Fibroblast of pulmonary artery (primary cell): ENCODE results near the gene HS3ST3A1.
"Not testable (repeated sequence)": the region's sequence is repeated elsewhere in the genome, so short reads cannot be mapped to it uniquely, and the experiment has no call there.

ENCODE experiments used
- DNase-seq: peaks from one replicate; pipeline ENCODE4 v3.0.0-alpha.2; 2010; ENCODE audit warnings: low read depth
- H3K4me3 ChIP-seq: replicated peaks from 2 replicates; pipeline ENCODE4 v1.5.1; 2011; ENCODE audit warnings: low read depth, mild to moderate bottlenecking, control low read depth, low read length, moderate library complexity
- CTCF ChIP-seq: IDR thresholded peaks from 2 replicates; pipeline ENCODE4 v1.5.1; 2011; ENCODE audit warnings: mild to moderate bottlenecking, control low read depth, low read length, inconsistent platforms; ENCODE audit errors: missing control alignments

Gene HS3ST3A1

GRCh38 chr17:13500947-13501346 is 100.8 kb downstream of the HS3ST3A1 start:
- TF ChIP-seq CTCF: no peak

GRCh38 chr17:13498184-13498583 is 103.5 kb downstream of the HS3ST3A1 start:
- no peak overlapping the region for H3K4me3 ChIP-seq
- no peak for DNase-seq
- TF ChIP-seq CTCF: no peak

More at GRCh38 chr17:13500947-13501346, 100.8 kb downstream of the HS3ST3A1 start:
- H3K4me3 ChIP-seq: no peak overlapping the region
- DNase-seq: no peak

- not testable (repeated sequence) for DNase-seq, H3K4me3 ChIP-seq
Observed at GRCh38 chr17:13496553-13497056, 105.1 kb downstream of the HS3ST3A1 start.

- H3K4me3 ChIP-seq: no peak overlapping the region
- TF ChIP-seq CTCF: no peak
- DNase-seq: no peak
Observed at GRCh38 chr17:13495423-13495822, 106.3 kb downstream of the HS3ST3A1 start.

GRCh38 chr17:13492737-13493122 is 109.0 kb downstream of the HS3ST3A1 start:
- no peak for TF ChIP-seq CTCF
- no peak overlapping the region for H3K4me3 ChIP-seq
- DNase-seq: no peak

GRCh38 chr17:13491916-13492736 is 109.6 kb downstream of the HS3ST3A1 start:
- TF ChIP-seq CTCF: no peak
- H3K4me3 ChIP-seq: no peak overlapping the region
- no peak for DNase-seq

- TF ChIP-seq CTCF: no peak
- H3K4me3 ChIP-seq: no peak overlapping the region
- no peak for DNase-seq
Observed at GRCh38 chr17:13491491-13491890, 110.2 kb downstream of the HS3ST3A1 start.
